GM20431 (cell line): ENCODE results near the gene DDX51.

Experiments used
- in situ Hi-C: fragments of 300-500 bp; cut with MseI, MboI; formaldehyde crosslinking; loops from one replicate; pipeline ENCODE4 v1.15.0; 2020; ENCODE audit warnings: low sequenced_read_pairs; ENCODE audit not compliant: unreplicated experiment

DDX51 gene

DNA sequence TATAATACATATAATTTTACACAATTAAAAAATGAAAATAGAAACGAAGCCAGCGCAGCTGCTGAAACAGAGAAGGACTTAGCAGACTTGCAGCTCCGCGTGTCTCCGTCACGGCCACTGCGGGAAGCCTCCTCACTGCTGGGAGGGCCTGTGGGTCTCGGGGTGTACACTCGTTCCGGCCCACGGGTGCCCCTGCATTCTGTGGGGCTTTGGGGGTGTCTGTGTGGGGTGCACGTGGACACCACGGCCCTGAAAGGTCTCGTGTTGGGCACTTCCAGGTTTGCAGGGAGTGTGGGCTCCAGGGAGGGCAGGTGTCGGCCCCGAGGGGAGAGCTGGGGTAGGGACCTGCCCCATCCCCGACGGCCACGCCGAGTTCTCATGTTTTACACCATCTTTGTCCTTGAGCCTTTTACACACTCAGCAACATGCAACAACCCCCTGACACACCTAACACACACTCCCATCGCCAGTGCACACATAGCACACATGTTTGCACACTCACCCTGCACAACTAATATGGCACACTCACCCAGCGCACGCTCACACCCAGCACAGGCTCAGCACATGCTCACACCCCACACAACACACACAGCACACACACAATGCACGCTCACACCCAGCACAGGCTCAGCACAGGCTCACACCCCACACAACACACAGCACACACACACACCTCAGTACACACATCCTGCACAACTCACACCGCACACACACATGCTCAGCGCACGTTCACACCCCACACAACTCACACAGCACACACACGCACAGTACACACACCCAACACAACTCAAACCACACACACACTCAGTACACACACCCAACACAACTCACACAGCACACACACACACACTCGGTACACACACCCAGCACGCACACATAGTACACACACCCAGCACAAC lies 36.8 kb upstream of the DDX51 start:
- in situ Hi-C loops, result no loop called here

DNA sequence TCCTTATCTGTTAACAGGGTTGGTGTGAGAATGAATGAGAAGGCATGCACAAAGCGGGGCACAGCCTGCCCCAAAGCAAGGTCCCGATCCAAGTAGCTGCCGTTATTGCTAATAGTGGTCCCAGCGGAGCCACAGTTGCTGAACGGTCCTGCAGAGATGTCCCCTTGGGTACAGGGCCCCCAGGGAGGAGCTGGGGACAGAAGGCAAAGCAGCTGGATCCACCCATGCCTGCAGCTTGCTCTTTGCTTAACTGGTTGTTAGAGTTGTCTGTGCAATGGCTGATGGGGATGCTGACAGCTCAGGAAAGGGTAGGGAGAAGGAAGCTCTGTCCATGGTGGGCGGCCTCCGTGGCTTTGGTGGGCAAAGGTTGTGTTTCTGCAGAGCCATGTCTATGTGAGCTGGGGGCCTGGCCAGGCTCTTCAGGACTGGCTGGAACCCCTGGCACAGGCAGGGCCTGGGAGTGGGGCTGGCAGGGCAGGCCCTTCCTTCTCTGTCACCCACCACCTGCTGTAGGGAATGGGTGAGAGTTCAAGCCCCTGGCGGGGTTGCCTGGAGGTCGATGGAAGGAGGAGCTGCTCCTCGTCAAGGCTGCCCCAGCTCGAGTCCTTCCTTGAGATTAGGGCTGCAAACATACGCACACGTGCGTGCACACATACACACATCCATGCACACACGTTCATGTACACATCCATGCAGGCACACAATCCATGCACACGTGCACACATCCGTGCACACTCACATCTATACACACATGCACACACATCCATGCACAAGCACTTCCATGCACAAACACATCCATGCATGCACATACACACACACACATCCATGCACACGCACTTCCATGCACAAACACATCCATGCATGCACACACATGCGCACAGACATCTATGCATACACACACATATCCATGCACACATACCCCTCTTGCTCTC lies 35.6 kb upstream of the DDX51 start:
- in situ Hi-C loops, result no loop called here

DNA sequence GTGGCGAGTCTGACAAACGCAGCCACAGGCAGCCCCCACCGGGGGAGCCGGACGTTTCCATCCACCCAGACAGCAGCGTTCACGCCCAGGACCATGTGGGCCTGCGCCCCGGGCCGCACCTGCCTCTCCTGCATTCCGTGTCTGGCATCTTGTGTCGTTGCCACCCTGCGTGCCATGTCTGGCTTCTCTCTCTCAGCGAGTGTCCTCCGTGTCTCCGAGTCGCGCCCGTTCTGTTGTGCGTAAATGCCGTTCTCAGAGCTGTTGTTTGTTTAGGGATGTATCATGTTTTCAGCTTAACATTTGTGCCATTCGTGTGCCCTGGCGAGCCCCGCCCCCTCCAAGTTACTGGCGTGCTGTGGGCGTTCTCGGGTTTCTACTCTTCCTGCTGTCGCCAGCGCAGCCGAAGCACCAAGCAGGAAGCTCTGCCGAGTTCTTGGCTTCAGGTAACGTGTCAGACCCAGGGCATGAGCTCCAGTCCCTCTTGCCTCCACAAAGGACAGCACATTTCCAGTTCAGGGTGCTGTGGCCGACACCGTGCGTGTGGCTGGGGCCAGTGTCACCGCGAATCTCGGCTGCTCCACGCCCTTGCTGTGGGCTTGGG lies 34.8 kb upstream of the DDX51 start:
- in situ Hi-C loops, result no loop called here

GRCh38 chr12:132178316-132178715 lies 34.2 kb upstream of the DDX51 start:
- in situ Hi-C loops, result no loop called here

GRCh38 chr12:132176920-132177551 lies 32.9 kb upstream of the DDX51 start:
- in situ Hi-C loops, result no loop called here

- in situ Hi-C loops, result no loop called here
Observed at GRCh38 chr12:132176385-132176919, 32.3 kb upstream of the DDX51 start.

GRCh38 chr12:132175496-132176384 lies 31.6 kb upstream of the DDX51 start:
- in situ Hi-C loops, result no loop called here

- in situ Hi-C loops, result no loop called here
Observed at GRCh38 chr12:132174839-132175490, 30.8 kb upstream of the DDX51 start.

- in situ Hi-C loops, result no loop called here
Observed at GRCh38 chr12:132174015-132174838, 30.1 kb upstream of the DDX51 start.

- in situ Hi-C loops, result no loop called here
Observed at GRCh38 chr12:132173135-132174014, 29.3 kb upstream of the DDX51 start.

- in situ Hi-C loops, result no loop called here
Observed at GRCh38 chr12:132172619-132173018, 28.5 kb upstream of the DDX51 start.

DNA sequence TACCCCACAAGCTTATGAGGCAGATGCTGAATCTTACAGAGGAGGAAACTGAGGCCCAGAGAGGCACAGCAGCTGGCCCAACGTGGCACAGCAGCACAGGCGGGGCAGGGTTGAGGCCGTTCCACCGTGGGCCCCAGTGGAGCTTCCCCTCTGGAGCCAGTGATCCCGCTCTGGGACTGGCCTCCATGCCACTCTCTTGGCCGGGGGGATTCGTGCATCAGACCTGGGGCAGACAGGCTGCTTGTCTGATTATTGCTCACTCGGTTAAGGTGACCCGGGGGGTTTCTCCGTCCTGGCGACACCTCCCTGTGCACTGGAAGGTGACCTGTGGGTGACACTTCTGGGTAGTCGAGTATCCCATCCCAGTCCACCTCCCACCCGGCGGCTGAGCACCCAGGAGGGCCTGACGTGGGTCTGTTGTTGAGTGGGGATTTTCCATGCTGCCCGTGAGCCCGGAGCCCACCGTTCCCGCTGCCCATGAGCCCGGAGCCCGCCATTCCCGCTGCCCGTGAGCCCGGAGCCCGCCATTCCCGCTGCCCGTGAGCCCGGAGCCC lies 27.9 kb upstream of the DDX51 start:
- in situ Hi-C loops, result no loop called here

- in situ Hi-C loops, result no loop called here
Observed at GRCh38 chr12:132171293-132171967, 27.3 kb upstream of the DDX51 start.

DNA sequence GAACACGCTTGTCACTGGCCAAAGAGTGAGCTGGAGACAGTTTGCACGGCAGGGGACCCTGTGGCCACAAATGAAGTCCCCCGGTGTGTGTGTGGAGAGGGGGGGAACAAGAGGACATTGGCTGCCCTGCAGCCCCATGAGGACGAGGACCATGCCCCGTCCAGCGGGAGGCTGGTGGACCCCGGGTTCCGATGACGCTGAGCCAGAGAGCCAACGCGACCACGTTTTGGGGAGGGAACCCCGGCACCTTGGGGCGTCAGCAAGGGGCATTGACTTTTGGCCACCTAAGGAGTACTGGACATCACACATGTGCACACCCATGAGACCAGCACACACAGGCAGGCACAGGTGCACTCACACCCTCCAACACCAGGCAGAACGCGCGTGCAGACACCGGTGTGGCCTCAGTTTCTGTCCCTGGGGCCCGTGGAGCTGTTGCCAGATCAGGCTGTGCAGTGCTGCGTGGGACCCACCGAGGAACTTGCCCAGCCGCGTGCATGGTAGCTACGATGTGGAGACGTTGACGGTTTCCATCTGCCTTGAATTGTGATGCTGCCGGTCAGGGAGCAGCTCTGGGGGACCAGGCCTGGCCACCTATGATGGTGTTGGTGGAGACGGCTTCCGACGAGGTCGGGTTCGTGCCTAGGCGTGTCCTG lies 26.6 kb upstream of the DDX51 start:
- in situ Hi-C loops, result no loop called here

GRCh38 chr12:132170094-132170636 lies 26.0 kb upstream of the DDX51 start:
- in situ Hi-C loops, result no loop called here
